SK-N-MC (cell line): ENCODE measurements around the gene RIT1.
A peak's percentile ranks its signal among the peaks of the same experiment; 100 is the strongest.

Experiments used
- DNase-seq: peaks from one replicate; pipeline ENCODE4 v3.0.0-alpha.2; 2011; ENCODE audit warnings: low read depth, low spot score
- H3K27ac ChIP-seq: fragments of 200-600 bp; sonication (generic); 2 replicates; pipeline ENCODE4 v1.5.1; 2016; ENCODE audit warnings: mixed run types
- H3K36me3 ChIP-seq: fragments of 200-600 bp; sonication (generic); 2 replicates; pipeline ENCODE4 v1.6.1; 2017; ENCODE audit warnings: antibody characterized with exemption, low read length, mixed read lengths; ENCODE audit not compliant: insufficient read depth
- H3K4me3 ChIP-seq: fragments of 200-600 bp; sonication (generic); 2 replicates; pipeline ENCODE4 v1.5.1; 2016
- H3K9ac ChIP-seq: fragments of 200-600 bp; sonication (generic); 2 replicates; pipeline ENCODE4 v1.8.0; 2017; ENCODE audit warnings: mixed run types, mixed read lengths; ENCODE audit not compliant: insufficient read length
- H3K9me3 ChIP-seq: fragments of 200-600 bp; sonication (generic); 2 replicates; pipeline ENCODE4 v1.6.1; 2017; ENCODE audit warnings: low read depth, mild to moderate bottlenecking, antibody characterized with exemption, low read length, moderate library complexity, mixed read lengths
- EZH2 ChIP-seq: fragments of 200-600 bp; sonication (generic); IDR thresholded peaks from one replicate; pipeline ENCODE4 v1.6.1; 2017; ENCODE audit warnings: antibody characterized with exemption
- FOXP2 ChIP-seq: optimal IDR thresholded peaks from 2 replicates; pipeline ENCODE3; 2011; ENCODE audit warnings: mild to moderate bottlenecking, moderate library complexity; ENCODE audit not compliant: insufficient read depth; ENCODE audit errors: extremely low read length, control extremely low read depth
- POLR2AphosphoS5 ChIP-seq: IDR thresholded peaks from 2 replicates; pipeline ENCODE4 v1.6.1; 2012; ENCODE audit warnings: mild to moderate bottlenecking, low read depth, low read length, borderline replicate concordance

The RIT1 gene

GRCh38 chr1:155872527-155872926, 38.6 kb downstream of the RIT1 start:
- Histone ChIP-seq H3K4me3 (no peak overlapping the region), H3K36me3 (no peaks in the 10 kb centered on the region), H3K27ac (no peak overlapping the region), H3K9ac (no peak overlapping the region), H3K9me3 (no peaks in the 10 kb centered on the region)
- TF ChIP-seq EZH2 (no peak), POLR2AphosphoS5 (no peak), FOXP2 (no peak)
- no peak for DNase-seq

GRCh38 chr1:155871390-155871789, 39.8 kb downstream of the RIT1 start:
- no peak for DNase-seq
- TF ChIP-seq POLR2AphosphoS5 (no peak), EZH2 (no peak), FOXP2 (no peak)

GRCh38 chr1:155867766-155868165, 43.4 kb downstream of the RIT1 start:
- no peak for DNase-seq
- H3K4me3 ChIP-seq: no peak overlapping the region
- H3K9me3 ChIP-seq: no peaks in the 10 kb centered on the region
- TF ChIP-seq FOXP2 (no peak), EZH2 (no peak), POLR2AphosphoS5 (no peak)
- H3K36me3 ChIP-seq: no peaks in the 10 kb centered on the region
- H3K27ac ChIP-seq: no peak overlapping the region
- no peak overlapping the region for H3K9ac ChIP-seq

More at GRCh38 chr1:155871390-155871789, 39.8 kb downstream of the RIT1 start:
- no peak overlapping the region for H3K4me3 ChIP-seq
- H3K27ac ChIP-seq: no peak overlapping the region
- no peaks in the 10 kb centered on the region for H3K36me3 ChIP-seq
- no peak overlapping the region for H3K9ac ChIP-seq
- H3K9me3 ChIP-seq: no peaks in the 10 kb centered on the region

GRCh38 chr1:155864393-155864792, 46.8 kb downstream of the RIT1 start:
- Histone ChIP-seq H3K36me3 (no peaks in the 10 kb centered on the region), H3K9ac (no peak overlapping the region)
- DNase-seq: no peak

GRCh38 chr1:155861896-155862295, 49.3 kb downstream of the RIT1 start:
- Histone ChIP-seq H3K4me3 (no peak overlapping the region), H3K9me3 (no peaks in the 10 kb centered on the region), H3K36me3 (no peaks in the 10 kb centered on the region), H3K9ac (no peak overlapping the region), H3K27ac (no peak overlapping the region)
- no peak for TF ChIP-seq EZH2
- TF ChIP-seq FOXP2: no peak
- no peak for TF ChIP-seq POLR2AphosphoS5
- DNase-seq: no peak

More at GRCh38 chr1:155864393-155864792, 46.8 kb downstream of the RIT1 start:
- TF ChIP-seq EZH2 (no peak), POLR2AphosphoS5 (no peak), FOXP2 (no peak)
- H3K27ac ChIP-seq: no peak overlapping the region
- no peak overlapping the region for H3K4me3 ChIP-seq
- H3K9me3 ChIP-seq: no peaks in the 10 kb centered on the region

- Histone ChIP-seq H3K36me3 (no peaks in the 10 kb centered on the region), H3K4me3 (no peak overlapping the region), H3K9me3 (no peaks in the 10 kb centered on the region), H3K9ac (no peak overlapping the region), H3K27ac (no peak overlapping the region)
- no peak for DNase-seq
- TF ChIP-seq POLR2AphosphoS5 (no peak), FOXP2 (no peak), EZH2 (no peak)
Observed at GRCh38 chr1:155860970-155861510, 50.1 kb downstream of the RIT1 start.

GRCh38 chr1:155859881-155860871, 51.0 kb downstream of the RIT1 start:
- Histone ChIP-seq H3K9ac (no peak overlapping the region), H3K4me3 (no peak overlapping the region), H3K9me3 (no peaks in the 10 kb centered on the region), H3K27ac (no peak overlapping the region), H3K36me3 (no peaks in the 10 kb centered on the region; the same call in 1 of the 2 replicates)
- TF ChIP-seq EZH2 (no peak), POLR2AphosphoS5 (no peak), FOXP2 (no peak)
- no peak for DNase-seq

- Histone ChIP-seq H3K36me3 (peaks cover 4% of the 10 kb centered on the region; the same call in 1 of the 2 replicates), H3K4me3 (peak within 1 kb of the TSS; percentile 73), H3K27ac (peak within 1 kb of the TSS; percentile 79), H3K9me3 (no peaks in the 10 kb centered on the region), H3K9ac (peak within 1 kb of the TSS; percentile 74)
- peak; percentile 72 for DNase-seq
- peak; percentile 53; the same call in 1 of the 2 replicates for TF ChIP-seq POLR2AphosphoS5
- TF ChIP-seq EZH2: no peak
- no peak for TF ChIP-seq FOXP2
Observed at GRCh38 chr1:155859234-155859829, 51.8 kb downstream of the RIT1 start, which contains the start of gene SYT11. Gene SYT11 (plus strand): TSS chr1:155859567. CDS start chr1:155859762, 195 bp downstream.
